K562 (cell line): Measurements from ENCODE around the gene HHATL. TPM values are rescaled to one million over a fixed set of nuclear protein-coding genes. Genes with fewer than 3 reads are reported as not detected.

Experiments used
- ATAC-seq: fragments of 200-7000 bp; cut with Tn5 transposase; 3 replicates; pipeline ENCODE4 v1.9.1; 2020; ENCODE audit warnings: moderate library complexity
- BruUV-seq: library from RNA; stranded (reverse); fragments of 400-500 nt; replicated peaks from 2 replicates; lab custom pipeline; 2021; lab: Mats Ljungman, UMichigan
- CTCF ChIA-PET: fragments of 300-600 bp; formaldehyde crosslinking; extraction: SDS; loops from one replicate; lab custom pipeline; 2021; ENCODE audit warnings: low intra/inter-chr PET ratio; lab: Yijun Ruan, JAX
- POLR2A ChIA-PET: fragments of 300-600, 350-650 bp; sonication (Branson Sonifier 250); formaldehyde crosslinking; extraction: SDS; loops from one replicate; lab custom pipeline; 2021; ENCODE audit warnings: antibody characterized with exemption, inconsistent platforms; lab: Yijun Ruan, JAX
- DNase-seq, 4 experiments: peaks; one replicate each; pipeline versions ENCODE4 v3.0.0 to v3.0.0-alpha.2; 2011 to 2018; ENCODE audit warnings: low spot score in 3 of 4, mixed read lengths in 3 of 4; ENCODE audit errors: extremely low read depth in 1 of 4
- FAIRE-seq: peaks from 2 replicates; lab custom pipeline; 2011; peaks lifted over from hg19 to GRCh38; lab: Jason Lieb, UNC
- H2AFZ ChIP-seq: 2 replicates; pipeline ENCODE4 v1.6.0; 2011; ENCODE audit warnings: low read depth, low read length, control low read depth, inconsistent platforms
- H3K27ac ChIP-seq: fragments of 200-600 bp; 3 replicates; pipeline ENCODE4 v1.8.0; 2011; ENCODE audit warnings: low read depth, mild to moderate bottlenecking, control low read depth, inconsistent platforms, low read length, moderate library complexity, mixed read lengths; ENCODE audit errors: extremely low read depth
- H3K27me3 ChIP-seq, 2 experiments: fragments of 300-600 bp in 1 of 2; 2 replicates in 1 of 2; 3 replicates in 1 of 2; pipeline versions ENCODE4 v1.6.0 to v1.8.0; 2011; ENCODE audit warnings: inconsistent platforms in 2 of 2, low read length in 2 of 2, mild to moderate bottlenecking in 1 of 2, mixed read lengths in 1 of 2, moderate library complexity in 1 of 2; ENCODE audit not compliant: control insufficient read depth in 2 of 2, insufficient read depth in 2 of 2
- H3K36me3 ChIP-seq: fragments of 300-600 bp; 3 replicates; pipeline ENCODE4 v1.8.0; 2011; ENCODE audit warnings: mild to moderate bottlenecking, low read length, inconsistent platforms; ENCODE audit not compliant: control insufficient read depth, insufficient read depth
- H3K4me1 ChIP-seq, 2 experiments: fragments of 200-600 bp in 1 of 2; replicated peaks in 1 of 2; 2 replicates in 1 of 2; 3 replicates in 1 of 2; pipeline versions ENCODE4 v1.5.1 to v1.8.0; 2011; ENCODE audit warnings: inconsistent platforms in 2 of 2, low read length in 2 of 2, mild to moderate bottlenecking in 1 of 2, mixed read lengths in 1 of 2, moderate library complexity in 1 of 2; ENCODE audit not compliant: control insufficient read depth in 2 of 2, insufficient read depth in 2 of 2
- H3K4me2 ChIP-seq: 2 replicates; pipeline ENCODE4 v1.6.1; 2011; ENCODE audit warnings: low read length, control low read depth, inconsistent platforms, mixed read lengths; ENCODE audit not compliant: insufficient read depth
- H3K4me3 ChIP-seq: fragments of 200-600 bp; sonication (generic), shearing (Covaris generic); 2 replicates; pipeline ENCODE4 v1.5.1; 2016; ENCODE audit warnings: control low read depth, inconsistent platforms
- H3K79me2 ChIP-seq: fragments of 200-600 bp; 3 replicates; pipeline ENCODE4 v1.8.0; 2011; ENCODE audit warnings: low read length, inconsistent platforms; ENCODE audit not compliant: control insufficient read depth, insufficient read depth
- H3K9ac ChIP-seq, 2 experiments: 2 replicates each; pipeline versions ENCODE4 v1.6.0 to v1.6.1; 2011; ENCODE audit warnings: low read depth in 2 of 2, low read length in 2 of 2, control low read depth in 1 of 2, inconsistent platforms in 1 of 2, mild to moderate bottlenecking in 1 of 2, mixed read lengths in 1 of 2; ENCODE audit not compliant: insufficient read depth in 1 of 2
- H3K9me1 ChIP-seq: one replicate; pipeline ENCODE4 v1.6.0; 2011; ENCODE audit warnings: inconsistent platforms, mild to moderate bottlenecking, low read length, moderate library complexity; ENCODE audit not compliant: control insufficient read depth, insufficient read depth
- H3K9me3 ChIP-seq: replicated peaks from 2 replicates; pipeline ENCODE4 v1.5.1; 2011; ENCODE audit warnings: low read depth, low read length, inconsistent platforms; ENCODE audit not compliant: control insufficient read depth, insufficient read depth
- H4K20me1 ChIP-seq: replicated peaks from 2 replicates; pipeline ENCODE4 v1.6.1; 2011; ENCODE audit warnings: low read length, inconsistent platforms, mixed read lengths; ENCODE audit not compliant: control insufficient read depth, insufficient read depth
- CBX3 ChIP-seq, 2 experiments: IDR thresholded peaks; 1 replicate in 1 of 2; 2 replicates in 1 of 2; pipeline ENCODE4 v1.6.1; 2012; ENCODE audit warnings: inconsistent platforms in 2 of 2, low read length in 2 of 2, borderline replicate concordance in 1 of 2, control low read depth in 1 of 2
- ETV5 ChIP-seq: sonication (generic); formaldehyde crosslinking; IDR thresholded peaks from 2 replicates; pipeline ENCODE4 v1.4.0; 2020; ENCODE audit warnings: low read depth, mild to moderate bottlenecking, missing genetic modification reagents
- MECOM ChIP-seq: fragments of 250-450 bp; sonication (Bioruptor Pico); IDR thresholded peaks from 2 replicates; pipeline ENCODE4 v1.8.0; 2022; ENCODE audit warnings: inconsistent platforms
- NUFIP1 ChIP-seq: fragments of 450-650 bp; IDR thresholded peaks from 2 replicates; pipeline ENCODE4 v1.6.1; 2018; ENCODE audit not compliant: partially characterized antibody
- RBBP5 ChIP-seq: fragments of 200-600 bp; sonication (generic); IDR thresholded peaks from 2 replicates; pipeline ENCODE4 v1.6.1; 2012; ENCODE audit warnings: borderline replicate concordance, mild to moderate bottlenecking, low read length, control low read depth, inconsistent platforms; ENCODE audit not compliant: insufficient read depth, poor library complexity, severe bottlenecking
- TCF7 ChIP-seq: sonication (generic); IDR thresholded peaks from 2 replicates; pipeline ENCODE4 v1.6.1; 2016; ENCODE audit warnings: antibody characterized with exemption, borderline replicate concordance
- WGBS: fragments of 100-300 bp; shearing (Covaris generic); methylation state at CpG from one replicate; pipeline ENCODE4 v1.1.6; 2016; ENCODE audit warnings: low coverage, mixed read lengths; ENCODE audit not compliant: insufficient coverage; ENCODE audit errors: missing lambda C conversion rate; 5-methylcytosine and 5-hydroxymethylcytosine counted together
- in situ Hi-C: fragments of 300-500 bp; cut with MboI; formaldehyde crosslinking; loops from 4 replicates; pipeline ENCODE4 v1.15.0; 2018; ENCODE audit warnings: inconsistent platforms, mixed read lengths
- intact Hi-C: fragments of 100-400 bp; cut with micrococcal nuclease; formaldehyde crosslinking; loops from 2 replicates; pipeline ENCODE4 v1.14.2; 2022
- polyA plus RNA-seq, 8 experiments: library from polyadenylated mRNA; depleted of rRNA in 4 of 8; stranded (reverse) in 5 of 8; unstranded in 3 of 8; fragments of >200 nt; fragmentation: Nextera tagmentation in 2 of 8; fragmentation: Illumina TruSeq in 1 of 8; extraction: Ambion mirVana in 2 of 8; extraction: Trizol in 1 of 8; gene quantifications; 2 replicates each; pipeline versions ENCODE4 v1.2.1 to v1.2.3, GENCODE V29; 2011 to 2014; ENCODE audit warnings: inconsistent platforms in 1 of 8, missing spikeins in 1 of 8
- total RNA-seq, 7 experiments: library from RNA; depleted of rRNA in 6 of 7; stranded (reverse); fragments of >200 nt in 6 of 7; fragmentation: Illumina TruSeq in 2 of 7; extraction: Trizol in 2 of 7; gene quantifications; 2 replicates each; pipeline versions ENCODE4 v1.2.1 to v1.2.3, GENCODE V29; 2011 to 2021; ENCODE audit warnings: low replicate concordance in 1 of 7
- TF ChIP-seq, protein P1 (sequence below): sonication (generic); formaldehyde crosslinking; IDR thresholded peaks from 2 replicates; pipeline ENCODE4 v1.4.0; 2020; ENCODE audit warnings: mild to moderate bottlenecking, missing genetic modification reagents
- TF ChIP-seq, protein P2 (sequence below): fragments of 450-650 bp; formaldehyde crosslinking; conservative IDR thresholded peaks from 2 replicates; pipeline ENCODE4 v1.4.0; 2022; ENCODE audit warnings: mild to moderate bottlenecking, missing genetic modification characterization
- TF ChIP-seq, protein P3 (sequence below): conservative IDR thresholded peaks from 2 replicates; pipeline ENCODE4 v1.6.1; 2011; ENCODE audit warnings: low read depth, mild to moderate bottlenecking, low read length; ENCODE audit not compliant: control insufficient read depth

Gene HHATL
- total and polyA plus RNA-seq, 9 of the 15 experiments (the other 6 are each of a cell fraction or from before 2014, with no cell fraction given), result not detected

DNA sequence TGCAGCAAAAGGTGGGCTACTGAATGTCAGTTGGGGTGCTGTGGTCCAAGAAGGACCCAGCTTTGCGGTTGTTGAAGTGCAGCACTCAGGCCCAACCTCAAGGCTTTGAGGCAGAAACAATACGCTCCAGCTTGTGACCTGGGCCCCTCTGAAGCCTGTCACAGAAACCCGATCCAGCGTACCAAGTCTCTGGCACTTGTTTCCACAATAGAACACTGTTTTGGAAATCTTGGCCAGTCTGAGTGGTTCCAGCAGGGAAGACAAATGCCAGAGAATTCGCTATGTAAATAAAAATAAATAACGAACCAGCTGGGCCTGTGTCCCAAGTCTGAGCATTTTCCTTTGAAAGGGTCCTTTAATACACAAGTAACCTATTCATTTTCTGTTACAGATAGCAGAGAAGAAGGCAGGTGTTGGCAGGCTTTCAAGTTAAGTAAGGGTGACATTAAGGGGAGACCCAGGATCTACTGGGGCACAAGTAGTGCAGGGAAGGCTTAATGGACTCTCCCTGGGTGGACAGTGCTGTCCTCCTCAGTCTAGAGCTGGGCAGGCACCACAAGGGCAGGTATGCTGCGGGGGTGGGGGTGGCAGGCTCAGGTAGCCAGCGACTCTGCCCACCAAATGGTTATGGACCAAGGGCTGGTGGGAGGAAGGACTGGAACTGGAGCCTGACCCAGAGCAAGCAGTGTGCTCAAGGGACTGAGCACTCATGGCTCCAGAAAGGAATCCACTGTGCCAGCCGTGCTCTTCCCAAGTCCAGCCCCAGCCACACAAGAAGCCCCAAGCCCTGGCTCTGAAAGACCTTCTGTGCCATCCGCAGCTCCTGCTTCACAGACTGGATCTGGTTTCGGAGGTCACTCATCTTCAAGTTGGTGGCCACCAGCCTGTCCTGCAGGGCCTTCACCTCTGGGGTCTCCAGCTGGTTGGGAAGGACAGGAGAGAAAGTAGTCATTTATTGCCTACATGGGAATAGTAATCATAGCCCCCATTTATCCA lies 44.2 kb upstream of the HHATL start:
- no peaks in the 10 kb centered on the region; a peak in 1 of 5 replicates for H3K4me1 ChIP-seq
- no peak overlapping the region for H3K27ac ChIP-seq
- no peak for TF ChIP-seq CBX3 (IDR thresholded peaks at IDR 0.05; ENCODE audit: borderline replicate concordance in 1 of 2, low read length in 2 of 2)
- TF ChIP-seq, protein P1, sequence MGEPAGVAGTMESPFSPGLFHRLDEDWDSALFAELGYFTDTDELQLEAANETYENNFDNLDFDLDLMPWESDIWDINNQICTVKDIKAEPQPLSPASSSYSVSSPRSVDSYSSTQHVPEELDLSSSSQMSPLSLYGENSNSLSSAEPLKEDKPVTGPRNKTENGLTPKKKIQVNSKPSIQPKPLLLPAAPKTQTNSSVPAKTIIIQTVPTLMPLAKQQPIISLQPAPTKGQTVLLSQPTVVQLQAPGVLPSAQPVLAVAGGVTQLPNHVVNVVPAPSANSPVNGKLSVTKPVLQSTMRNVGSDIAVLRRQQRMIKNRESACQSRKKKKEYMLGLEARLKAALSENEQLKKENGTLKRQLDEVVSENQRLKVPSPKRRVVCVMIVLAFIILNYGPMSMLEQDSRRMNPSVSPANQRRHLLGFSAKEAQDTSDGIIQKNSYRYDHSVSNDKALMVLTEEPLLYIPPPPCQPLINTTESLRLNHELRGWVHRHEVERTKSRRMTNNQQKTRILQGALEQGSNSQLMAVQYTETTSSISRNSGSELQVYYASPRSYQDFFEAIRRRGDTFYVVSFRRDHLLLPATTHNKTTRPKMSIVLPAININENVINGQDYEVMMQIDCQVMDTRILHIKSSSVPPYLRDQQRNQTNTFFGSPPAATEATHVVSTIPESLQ (CRISPR knock-in tag), result no peak
- no peak for TF ChIP-seq MECOM (CRISPR knock-in tag)
- no peak for TF ChIP-seq ETV5 (CRISPR knock-in tag)
- TF ChIP-seq, protein P2, sequence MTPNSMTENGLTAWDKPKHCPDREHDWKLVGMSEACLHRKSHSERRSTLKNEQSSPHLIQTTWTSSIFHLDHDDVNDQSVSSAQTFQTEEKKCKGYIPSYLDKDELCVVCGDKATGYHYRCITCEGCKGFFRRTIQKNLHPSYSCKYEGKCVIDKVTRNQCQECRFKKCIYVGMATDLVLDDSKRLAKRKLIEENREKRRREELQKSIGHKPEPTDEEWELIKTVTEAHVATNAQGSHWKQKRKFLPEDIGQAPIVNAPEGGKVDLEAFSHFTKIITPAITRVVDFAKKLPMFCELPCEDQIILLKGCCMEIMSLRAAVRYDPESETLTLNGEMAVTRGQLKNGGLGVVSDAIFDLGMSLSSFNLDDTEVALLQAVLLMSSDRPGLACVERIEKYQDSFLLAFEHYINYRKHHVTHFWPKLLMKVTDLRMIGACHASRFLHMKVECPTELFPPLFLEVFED, result no peak
- no peak for TF ChIP-seq NUFIP1
- no peak for TF ChIP-seq TCF7
- TF ChIP-seq RBBP5, result no peak
- TF ChIP-seq, protein P3, sequence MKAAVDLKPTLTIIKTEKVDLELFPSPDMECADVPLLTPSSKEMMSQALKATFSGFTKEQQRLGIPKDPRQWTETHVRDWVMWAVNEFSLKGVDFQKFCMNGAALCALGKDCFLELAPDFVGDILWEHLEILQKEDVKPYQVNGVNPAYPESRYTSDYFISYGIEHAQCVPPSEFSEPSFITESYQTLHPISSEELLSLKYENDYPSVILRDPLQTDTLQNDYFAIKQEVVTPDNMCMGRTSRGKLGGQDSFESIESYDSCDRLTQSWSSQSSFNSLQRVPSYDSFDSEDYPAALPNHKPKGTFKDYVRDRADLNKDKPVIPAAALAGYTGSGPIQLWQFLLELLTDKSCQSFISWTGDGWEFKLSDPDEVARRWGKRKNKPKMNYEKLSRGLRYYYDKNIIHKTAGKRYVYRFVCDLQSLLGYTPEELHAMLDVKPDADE, result no peak
- TF ChIP-seq, all 486 proteins: peak for 0
- Histone ChIP-seq H3K4me2 (no peak overlapping the region), H3K9ac (no peak overlapping the region), H4K20me1 (peaks cover 8% of the 10 kb centered on the region; the same call in 1 of the 2 replicates), H3K27me3 (peaks cover 5 to 51% of the 10 kb centered on the region in 2 experiments; a peak in 4 of 5 replicates), H2AFZ (no peak overlapping the region), H3K79me2 (no peaks in the 10 kb centered on the region), H3K9me1 (no peaks in the 10 kb centered on the region), H3K9me3 (no peaks in the 10 kb centered on the region), H3K4me3 (no peak overlapping the region), H3K36me3 (no peaks in the 10 kb centered on the region)
- DNase-seq (no peak), ATAC-seq (no peak), FAIRE-seq (no peak)
- in situ Hi-C loops, result loop anchor here (5.0 to 10.0 kb wide), 2 partner anchors 94 to 172 kb away; partner anchors contain the start of gene ZBTB47
- ChIA-PET CTCF (interaction anchor here (1.0 kb wide), 1 partner anchor 9 kb away, joined by 3 read pairs; no protein-coding TSS in a partner anchor), POLR2A (interaction anchor here (0.6 to 1.4 kb wide), 4 partner anchors 8 to 441 kb away, joined by 3 to 4 read pairs (median 3); partner anchors contain the start of gene NKTR)
- intact Hi-C loops, result no loop called here
- BruUV-seq, result no TSS peak
- WGBS, result 5% methylated on average over 11 of the region's 11 CpGs
